Mucosa of rectum (tissue), 2 donors: Measurements from ENCODE around the gene RFX2.

Experiments
- H3K27ac ChIP-seq, 2 donors: one replicate each; pipeline ENCODE4 v1.7.0; 2013; ENCODE audit warnings: inconsistent platforms in 2 of 2, low read depth in 2 of 2, low read length in 2 of 2
- H3K27me3 ChIP-seq, 2 donors: one replicate each; pipeline ENCODE4 v1.7.0; 2013; ENCODE audit warnings: low read length in 2 of 2; ENCODE audit not compliant: control insufficient read depth in 2 of 2, insufficient read depth in 2 of 2
- H3K36me3 ChIP-seq, 2 donors: one replicate each; pipeline ENCODE4 v1.7.0; 2013; ENCODE audit warnings: low read length in 2 of 2; ENCODE audit not compliant: control insufficient read depth in 2 of 2, insufficient read depth in 2 of 2
- H3K4me1 ChIP-seq, 2 donors: one replicate each; pipeline ENCODE4 v1.7.0; 2013; ENCODE audit warnings: low read length in 2 of 2, mild to moderate bottlenecking in 1 of 2; ENCODE audit not compliant: control insufficient read depth in 2 of 2, insufficient read depth in 2 of 2
- H3K4me3 ChIP-seq, 2 donors: one replicate each; pipeline ENCODE4 v1.7.0; 2013; ENCODE audit warnings: low read length in 2 of 2
- H3K9ac ChIP-seq, 2 donors: one replicate each; pipeline ENCODE4 v1.7.0; 2013; ENCODE audit warnings: low read length in 2 of 2, low read depth in 1 of 2, mild to moderate bottlenecking in 1 of 2
- H3K9me3 ChIP-seq, 2 donors: one replicate each; pipeline ENCODE4 v1.7.0; 2013; ENCODE audit warnings: low read length in 2 of 2; ENCODE audit not compliant: control insufficient read depth in 2 of 2
- donor health status: healthy.
- donor health status: Normal muscosa, but diverticular disease.

RFX2 gene

DNA sequence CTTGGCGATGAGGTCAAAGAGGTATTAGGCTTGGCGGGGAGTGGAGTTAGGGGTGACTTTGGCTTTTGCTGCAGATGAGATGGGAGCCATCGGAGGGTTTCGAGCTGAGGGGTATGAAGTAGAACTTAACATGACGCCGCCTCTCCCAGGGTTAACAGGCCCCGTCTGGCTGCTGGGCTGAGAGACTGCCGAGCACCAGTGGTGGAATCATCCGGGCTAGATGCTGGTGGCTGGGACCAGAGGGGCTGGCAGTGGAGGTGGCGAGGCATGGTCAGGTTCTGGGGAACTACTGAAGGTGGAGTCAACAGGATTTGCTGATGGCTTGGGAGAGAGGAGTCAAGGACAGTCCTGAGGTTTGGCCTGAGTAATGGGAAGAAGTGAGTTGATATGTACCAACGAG, 4.9 kb downstream of the RFX2 start:
- Histone ChIP-seq H3K9me3 (no peaks in the 10 kb centered on the region), H3K4me3 (no peak overlapping the region), H3K27ac (no peak overlapping the region), H3K9ac (no peak overlapping the region), H3K27me3 (no peaks in the 10 kb centered on the region), H3K36me3 (no peaks in the 10 kb centered on the region), H3K4me1 (peaks cover 8 to 13% of the 10 kb centered on the region in 2 donors)

- Histone ChIP-seq H3K9me3 (no peaks in the 10 kb centered on the region), H3K36me3 (no peaks in the 10 kb centered on the region), H3K27ac (no peak overlapping the region)
Observed at GRCh38 chr19:6103894-6104293, 6.4 kb downstream of the RFX2 start.

GRCh38 chr19:6103217-6103644, 7.1 kb downstream of the RFX2 start:
- H3K4me3 ChIP-seq = no peak overlapping the region
- no peaks in the 10 kb centered on the region for H3K9me3 ChIP-seq
- no peaks in the 10 kb centered on the region for H3K36me3 ChIP-seq
- no peak overlapping the region for H3K9ac ChIP-seq
- H3K4me1 ChIP-seq = peaks cover 2% of the 10 kb centered on the region in 2 donors
- H3K27me3 ChIP-seq = no peaks in the 10 kb centered on the region
- no peak overlapping the region for H3K27ac ChIP-seq

More at GRCh38 chr19:6103894-6104293, 6.4 kb downstream of the RFX2 start:
- Histone ChIP-seq H3K4me3 (no peak overlapping the region), H3K9ac (no peak overlapping the region), H3K4me1 (peaks cover 2% of the 10 kb centered on the region in 2 donors), H3K27me3 (no peaks in the 10 kb centered on the region)

GRCh38 chr19:6101991-6102390, 8.3 kb downstream of the RFX2 start:
- Histone ChIP-seq H3K4me3 (no peak overlapping the region), H3K36me3 (no peaks in the 10 kb centered on the region), H3K9me3 (no peaks in the 10 kb centered on the region), H3K9ac (no peak overlapping the region), H3K4me1 (peaks cover 2% of the 10 kb centered on the region in 2 donors), H3K27me3 (no peaks in the 10 kb centered on the region), H3K27ac (no peak overlapping the region)

DNA sequence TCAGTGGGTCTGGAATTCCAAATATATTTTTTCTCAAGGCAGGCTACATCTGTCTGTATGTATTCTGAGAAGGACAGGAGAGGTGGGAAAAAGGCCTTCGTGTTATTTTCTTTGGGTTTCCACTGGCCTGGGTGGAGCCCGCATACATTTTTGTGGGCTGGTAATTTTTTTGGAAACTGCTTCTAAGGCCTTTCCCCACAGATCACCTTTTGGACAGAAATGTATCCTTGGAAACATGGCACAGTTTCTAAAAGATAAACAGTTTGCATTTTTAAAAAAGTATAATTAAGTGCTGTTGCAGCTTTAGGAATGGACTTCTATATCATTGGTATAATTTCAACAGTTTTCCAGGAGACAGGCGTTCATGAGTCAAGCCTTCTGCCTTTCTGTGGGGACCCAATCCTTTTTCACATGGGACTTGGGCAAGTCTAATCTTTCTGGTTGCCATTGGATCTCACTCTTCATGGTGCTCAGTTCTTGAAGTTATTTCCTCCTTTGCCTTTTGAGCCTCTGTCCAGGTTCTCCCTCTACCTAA, 8.9 kb downstream of the RFX2 start:
- Histone ChIP-seq H3K9me3 (no peaks in the 10 kb centered on the region), H3K27ac (no peak overlapping the region), H3K4me3 (no peak overlapping the region), H3K36me3 (no peaks in the 10 kb centered on the region), H3K9ac (no peak overlapping the region), H3K27me3 (no peaks in the 10 kb centered on the region), H3K4me1 (peaks cover 2% of the 10 kb centered on the region in 2 donors)

- Histone ChIP-seq H3K9ac (peak overlapping the region in 1 of 2 donors; percentile 8), H3K27me3 (no peaks in the 10 kb centered on the region), H3K4me3 (peak overlapping the region; percentile 33 to 59), H3K4me1 (peaks cover 2% of the 10 kb centered on the region in 2 donors), H3K9me3 (no peaks in the 10 kb centered on the region), H3K27ac (peak overlapping the region; percentile 46 to 65), H3K36me3 (no peaks in the 10 kb centered on the region)
Observed at GRCh38 chr19:6100284-6100915, 9.9 kb downstream of the RFX2 start.

GRCh38 chr19:6099599-6099998, 10.7 kb downstream of the RFX2 start:
- Histone ChIP-seq H3K4me1 (peaks cover 2% of the 10 kb centered on the region in 2 donors), H3K9ac (no peak overlapping the region), H3K27ac (peak overlapping the region in 1 of 2 donors; percentile 65), H3K9me3 (no peaks in the 10 kb centered on the region), H3K4me3 (no peak overlapping the region), H3K36me3 (no peaks in the 10 kb centered on the region), H3K27me3 (no peaks in the 10 kb centered on the region)

DNA sequence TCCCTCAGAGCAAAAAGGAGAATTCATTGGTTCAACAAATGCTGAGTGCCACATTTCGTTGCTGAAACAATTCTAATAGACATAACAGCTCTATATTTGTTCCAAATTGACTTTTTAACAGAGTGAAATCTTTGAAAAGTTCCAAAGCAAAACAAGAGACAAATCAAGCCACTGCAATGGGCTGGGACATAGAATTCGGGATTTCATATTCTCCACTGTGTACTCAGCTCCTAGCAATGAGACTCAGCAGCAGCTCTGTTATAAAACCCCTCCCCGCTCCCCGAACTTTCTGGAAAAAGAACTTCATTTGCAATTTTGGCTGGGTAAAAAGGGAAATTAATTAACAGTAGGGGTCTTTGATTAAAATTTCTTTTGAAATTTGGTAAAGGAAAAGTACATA, 11.3 kb downstream of the RFX2 start:
- Histone ChIP-seq H3K4me1 (peaks cover 2% of the 10 kb centered on the region in 2 donors), H3K9ac (no peak overlapping the region), H3K4me3 (no peak overlapping the region), H3K27me3 (no peaks in the 10 kb centered on the region), H3K36me3 (no peaks in the 10 kb centered on the region), H3K27ac (peak overlapping the region in 1 of 2 donors; percentile 65), H3K9me3 (no peaks in the 10 kb centered on the region)

- H3K27ac ChIP-seq = peak overlapping the region in 1 of 2 donors; percentile 5
- no peaks in the 10 kb centered on the region for H3K27me3 ChIP-seq
- H3K4me3 ChIP-seq = no peak overlapping the region
- H3K9ac ChIP-seq = no peak overlapping the region
- no peaks in the 10 kb centered on the region for H3K9me3 ChIP-seq
- peaks cover 2% of the 10 kb centered on the region in 2 donors for H3K4me1 ChIP-seq
- no peaks in the 10 kb centered on the region for H3K36me3 ChIP-seq
Observed at GRCh38 chr19:6098574-6098973, 11.7 kb downstream of the RFX2 start.

DNA sequence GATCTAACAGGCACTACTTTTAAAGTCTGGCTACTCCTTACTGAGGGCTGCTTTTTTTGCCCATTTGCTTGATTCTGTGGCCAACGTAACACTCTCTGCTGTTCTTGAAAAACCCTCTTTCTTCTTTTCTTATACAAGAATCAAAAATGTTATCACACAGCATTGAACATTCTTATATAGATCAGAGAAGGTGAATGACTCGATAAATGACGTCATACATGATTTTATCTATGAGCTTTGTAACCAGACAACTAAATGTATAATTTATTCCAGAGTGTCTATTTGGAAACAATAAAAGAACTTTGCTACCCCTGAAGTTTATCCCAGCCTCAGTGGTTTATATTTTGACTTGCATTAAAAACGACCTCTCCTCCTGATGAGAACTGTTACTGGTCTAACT, 12.4 kb downstream of the RFX2 start:
- no peak overlapping the region for H3K9ac ChIP-seq
- H3K4me1 ChIP-seq = peaks cover 1 to 3% of the 10 kb centered on the region in 2 donors
- H3K4me3 ChIP-seq = no peak overlapping the region
- no peaks in the 10 kb centered on the region for H3K27me3 ChIP-seq
- H3K9me3 ChIP-seq = no peaks in the 10 kb centered on the region
- H3K27ac ChIP-seq = peak overlapping the region in 1 of 2 donors; percentile 5
- H3K36me3 ChIP-seq = no peaks in the 10 kb centered on the region
